B cell (primary cell): Measurements from ENCODE around the gene TCF12. TPM values are rescaled to one million over a fixed set of nuclear protein-coding genes. Genes with fewer than 3 reads are reported as not detected.

ENCODE experiments used
- ATAC-seq: fragments of 200-7000 bp; cut with Tn5 transposase; one replicate; pipeline ENCODE4 v1.10.0; 2021; ENCODE audit warnings: low read depth, mild to moderate bottlenecking, moderate number of reproducible peaks, moderate library complexity
- CTCF ChIA-PET: fragments of 350-600 bp; sonication (Branson Sonifier 250); formaldehyde crosslinking; loops from one replicate; lab custom pipeline; 2021; ENCODE audit warnings: antibody characterized with exemption, inconsistent platforms; lab: Charles Lee
- POLR2A ChIA-PET: fragments of 350-600 bp; sonication (Branson Sonifier 250); formaldehyde crosslinking; loops from one replicate; lab custom pipeline; 2021; ENCODE audit warnings: antibody characterized with exemption; lab: Charles Lee
- DNase-seq: peaks from one replicate; pipeline ENCODE4 v3.0.0; 2013
- H2AFZ ChIP-seq: 2 replicates; pipeline ENCODE4 v1.6.1; 2012; ENCODE audit warnings: mild to moderate bottlenecking, low read depth, low read length; ENCODE audit not compliant: insufficient read depth, poor library complexity, severe bottlenecking
- H3K27ac ChIP-seq, 2 donors: 1 replicate in 1 of 2; 2 replicates in 1 of 2; pipeline ENCODE4 v1.5.1; 2012 to 2013; ENCODE audit warnings: low read length in 2 of 2, mild to moderate bottlenecking in 2 of 2, moderate library complexity in 1 of 2
- H3K27me3 ChIP-seq, 4 experiments: fragments of 200-600 bp in 1 of 4; sonication (generic) in 1 of 4; replicated peaks in 1 of 4; 1 replicate in 2 of 4; 2 replicates in 2 of 4; pipeline versions ENCODE4 v1.6.1 to v1.7.0; 2013 to 2016; ENCODE audit warnings: low read length in 3 of 4, mild to moderate bottlenecking in 2 of 4, mixed read lengths in 1 of 4, moderate library complexity in 1 of 4; ENCODE audit not compliant: insufficient read depth in 4 of 4, control insufficient read depth in 3 of 4; ENCODE audit errors: control extremely low read depth in 1 of 4
- H3K36me3 ChIP-seq, 2 experiments: replicated peaks in 1 of 2; 1 replicate in 1 of 2; 2 replicates in 1 of 2; pipeline versions ENCODE4 v1.6.1 to v1.7.1; 2013; ENCODE audit warnings: low read length in 1 of 2; ENCODE audit not compliant: insufficient read depth in 2 of 2, control insufficient read depth in 1 of 2; ENCODE audit errors: control extremely low read depth in 1 of 2, extremely low read depth in 1 of 2
- H3K4me1 ChIP-seq, 2 donors: fragments of 200-600 bp in 1 of 2; sonication (generic) in 1 of 2; 1 replicate in 1 of 2; 2 replicates in 1 of 2; pipeline versions ENCODE4 v1.5.1 to v1.6.1; 2013 to 2017; ENCODE audit warnings: low read length in 2 of 2; ENCODE audit not compliant: control insufficient read depth in 2 of 2, insufficient read depth in 2 of 2
- H3K4me2 ChIP-seq: replicated peaks from 2 replicates; pipeline ENCODE3; 2012; ENCODE audit warnings: mild to moderate bottlenecking, low read depth, low read length; ENCODE audit not compliant: poor library complexity, severe bottlenecking
- H3K4me3 ChIP-seq, 5 experiments: fragments of 200-600 bp in 1 of 5; sonication (generic) in 1 of 5; 1 replicate in 3 of 5; 2 replicates in 2 of 5; pipeline versions ENCODE4 v1.5.1 to v1.7.0; 2011 to 2016; ENCODE audit warnings: low read length in 4 of 5, mild to moderate bottlenecking in 4 of 5, low read depth in 2 of 5, control low read depth in 1 of 5, moderate library complexity in 1 of 5; ENCODE audit not compliant: insufficient read depth in 1 of 5; ENCODE audit errors: control extremely low read depth in 1 of 5, extremely low read depth in 1 of 5
- H3K79me2 ChIP-seq: fragments of 200-600 bp; sonication (generic); one replicate; pipeline ENCODE4 v1.6.0; 2016; ENCODE audit warnings: low read length; ENCODE audit not compliant: control insufficient read depth, insufficient read depth
- H3K9ac ChIP-seq: fragments of 200-600 bp; sonication (generic); 2 replicates; pipeline ENCODE4 v1.6.1; 2017; ENCODE audit warnings: mild to moderate bottlenecking, low read length, moderate library complexity
- H3K9me3 ChIP-seq, 3 donors: one replicate each; pipeline versions ENCODE4 v1.6.1 to v1.7.1; 2013; ENCODE audit warnings: low read length in 2 of 3; ENCODE audit not compliant: control insufficient read depth in 2 of 3, insufficient read depth in 1 of 3; ENCODE audit errors: control extremely low read depth in 1 of 3
- H4K20me1 ChIP-seq: 2 replicates; pipeline ENCODE4 v1.6.0; 2012; ENCODE audit warnings: mild to moderate bottlenecking, low read length; ENCODE audit not compliant: insufficient read depth, control insufficient read depth, poor library complexity, severe bottlenecking
- H3K27ac Mint-ChIP-seq: one replicate; pipeline ENCODE4 v1.8.0; 2021; ENCODE audit warnings: mixed read lengths
- H3K27me3 Mint-ChIP-seq: one replicate; pipeline ENCODE4 v1.8.0; 2021; ENCODE audit warnings: mixed read lengths
- H3K4me1 Mint-ChIP-seq: one replicate; pipeline ENCODE4 v1.8.0; 2021; ENCODE audit warnings: mixed read lengths
- H3K4me3 Mint-ChIP-seq: one replicate; pipeline ENCODE4 v1.8.0; 2021; ENCODE audit warnings: mixed read lengths
- H3K9me3 Mint-ChIP-seq: one replicate; pipeline ENCODE4 v1.8.0; 2022; ENCODE audit warnings: mixed read lengths; ENCODE audit not compliant: insufficient read depth
- EZH2 ChIP-seq: IDR thresholded peaks from 2 replicates; pipeline ENCODE4 v1.6.1; 2012; ENCODE audit warnings: borderline replicate concordance, low read depth, mild to moderate bottlenecking, moderate library complexity, low read length; ENCODE audit not compliant: insufficient read depth, poor library complexity, severe bottlenecking
- WGBS: methylation state at CpG from one replicate; pipeline ENCODE4 v1.1.5; 2013; ENCODE audit warnings: missing lambda C conversion rate; ENCODE audit not compliant: insufficient coverage; 5-methylcytosine and 5-hydroxymethylcytosine counted together
- intact Hi-C: fragments of 100-400 bp; cut with micrococcal nuclease; formaldehyde crosslinking; loops from one replicate; pipeline ENCODE4 v1.10.0; 2022
- polyA plus RNA-seq: library from polyadenylated mRNA; depleted of rRNA; stranded (reverse); fragments of >200 nt; gene quantifications from 2 replicates; pipeline ENCODE4 v1.2.3, GENCODE V29; 2012
- total RNA-seq, 2 donors: library from RNA; stranded (reverse); fragments of 120-200 nt in 1 of 2; gene quantifications; 1 replicate in 1 of 2; 2 replicates in 1 of 2; pipeline versions ENCODE4 v1.2.3 to v1.2.4, GENCODE V29; 2013 to 2022
- TF ChIP-seq, protein P1 (sequence below): fragments of 200-600 bp; IDR thresholded peaks from one replicate; pipeline ENCODE4 v1.8.0; 2022; ENCODE audit warnings: antibody characterized with exemption, mild to moderate bottlenecking

Gene TCF12
- total and polyA plus RNA-seq, 2 donors (not counting 1 experiment from before 2014, with no cell fraction given) = 27.1 to 131 TPM

DNA sequence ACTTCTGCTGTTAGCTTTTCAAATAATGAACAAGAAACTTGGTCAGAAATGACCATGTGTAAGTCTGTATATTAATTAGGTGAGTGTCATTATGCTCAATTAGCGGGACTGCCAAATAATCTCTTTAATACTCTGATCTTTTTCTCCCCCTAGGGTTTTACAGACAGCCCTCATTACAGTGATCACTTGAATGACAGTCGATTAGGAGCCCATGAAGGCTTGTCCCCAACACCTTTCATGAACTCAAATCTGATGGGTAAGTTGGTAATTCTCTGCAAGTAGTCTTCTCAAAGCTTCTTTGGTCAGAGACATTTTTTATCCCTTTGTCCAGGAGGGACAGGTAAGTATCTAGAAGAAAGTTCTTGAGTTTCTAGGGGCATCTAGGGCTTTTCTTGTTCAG is 173.2 kb downstream of the TCF12 start:
- peaks cover 2 to 4% of the 10 kb centered on the region in 2 experiments for H3K36me3 ChIP-seq
- ChIA-PET POLR2A (no interaction called here), CTCF (interaction anchor here (2.0 kb wide), 1 partner anchor 54 kb away, joined by 4 read pairs; no protein-coding TSS in a partner anchor)
- Mint-ChIP-seq H3K27me3 (no peaks in the 10 kb centered on the region), H3K9me3 (no peaks in the 10 kb centered on the region), H3K4me1 (peaks cover 22% of the 10 kb centered on the region), H3K4me3 (no peak overlapping the region), H3K27ac (no peak overlapping the region)
- DNase-seq (no peak), ATAC-seq (no peak)
- H3K27ac ChIP-seq = no peak overlapping the region
- no peaks in the 10 kb centered on the region for H3K27me3 ChIP-seq
- H2AFZ ChIP-seq = no peak overlapping the region
- no peak overlapping the region for H3K4me2 ChIP-seq
- peaks cover 5% of the 10 kb centered on the region for H3K79me2 ChIP-seq
- 100% methylated on average over 1 of the region's 2 CpGs for WGBS
- peaks cover 5% of the 10 kb centered on the region for H4K20me1 ChIP-seq
- H3K9me3 ChIP-seq = no peaks in the 10 kb centered on the region
- no peak for TF ChIP-seq EZH2
- TF ChIP-seq, protein P1, sequence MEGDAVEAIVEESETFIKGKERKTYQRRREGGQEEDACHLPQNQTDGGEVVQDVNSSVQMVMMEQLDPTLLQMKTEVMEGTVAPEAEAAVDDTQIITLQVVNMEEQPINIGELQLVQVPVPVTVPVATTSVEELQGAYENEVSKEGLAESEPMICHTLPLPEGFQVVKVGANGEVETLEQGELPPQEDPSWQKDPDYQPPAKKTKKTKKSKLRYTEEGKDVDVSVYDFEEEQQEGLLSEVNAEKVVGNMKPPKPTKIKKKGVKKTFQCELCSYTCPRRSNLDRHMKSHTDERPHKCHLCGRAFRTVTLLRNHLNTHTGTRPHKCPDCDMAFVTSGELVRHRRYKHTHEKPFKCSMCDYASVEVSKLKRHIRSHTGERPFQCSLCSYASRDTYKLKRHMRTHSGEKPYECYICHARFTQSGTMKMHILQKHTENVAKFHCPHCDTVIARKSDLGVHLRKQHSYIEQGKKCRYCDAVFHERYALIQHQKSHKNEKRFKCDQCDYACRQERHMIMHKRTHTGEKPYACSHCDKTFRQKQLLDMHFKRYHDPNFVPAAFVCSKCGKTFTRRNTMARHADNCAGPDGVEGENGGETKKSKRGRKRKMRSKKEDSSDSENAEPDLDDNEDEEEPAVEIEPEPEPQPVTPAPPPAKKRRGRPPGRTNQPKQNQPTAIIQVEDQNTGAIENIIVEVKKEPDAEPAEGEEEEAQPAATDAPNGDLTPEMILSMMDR = no peak
- H3K9ac ChIP-seq = no peak overlapping the region
- intact Hi-C loops = no loop called here
- no peaks in the 10 kb centered on the region for H3K4me1 ChIP-seq
- no peak overlapping the region for H3K4me3 ChIP-seq

DNA sequence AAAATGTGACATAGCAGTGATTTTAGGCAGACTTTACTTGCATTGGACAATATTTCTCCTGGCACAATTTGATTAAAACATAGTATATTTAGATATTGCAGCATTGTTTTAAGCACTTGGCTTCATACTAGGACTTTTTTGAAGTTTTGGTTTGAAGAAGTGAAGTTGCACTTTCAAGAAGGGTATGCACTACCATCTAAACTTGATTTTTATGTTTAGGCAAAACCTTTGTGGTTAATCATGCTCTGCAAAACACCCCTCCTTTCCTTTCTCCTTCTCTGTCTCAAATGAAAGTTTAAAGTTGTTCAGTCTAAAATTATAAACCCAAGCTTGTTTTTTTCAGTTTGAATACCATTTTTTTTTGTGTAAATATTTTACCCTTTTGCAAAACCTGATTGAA is 173.8 kb downstream of the TCF12 start:
- DNase-seq (no peak), ATAC-seq (no peak)
- Histone ChIP-seq H3K27me3 (no peaks in the 10 kb centered on the region), H3K27ac (no peak overlapping the region), H3K9me3 (no peaks in the 10 kb centered on the region), H3K79me2 (peaks cover 5% of the 10 kb centered on the region), H3K4me1 (no peaks in the 10 kb centered on the region), H3K9ac (no peak overlapping the region), H3K4me2 (no peak overlapping the region), H2AFZ (no peak overlapping the region), H3K4me3 (no peak overlapping the region), H3K36me3 (peaks cover 2 to 4% of the 10 kb centered on the region in 2 experiments), H4K20me1 (peaks cover 5% of the 10 kb centered on the region)
- TF ChIP-seq, protein P1 = no peak
- TF ChIP-seq EZH2 = no peak
- intact Hi-C loops = no loop called here
- ChIA-PET CTCF (interaction anchor here (2.0 kb wide), 1 partner anchor 54 kb away, joined by 4 read pairs; no protein-coding TSS in a partner anchor), POLR2A (no interaction called here)
- Mint-ChIP-seq H3K27ac (no peak overlapping the region), H3K27me3 (no peaks in the 10 kb centered on the region), H3K4me1 (peaks cover 24% of the 10 kb centered on the region), H3K9me3 (no peaks in the 10 kb centered on the region), H3K4me3 (no peak overlapping the region)
